GM18870 (cell line): ENCODE measurements around the gene NDUFC2.
"Not testable (repeated sequence)": the region's sequence is repeated elsewhere in the genome, so short reads cannot be mapped to it uniquely, and the experiment has no call there.

Experiments
- ATAC-seq: cut with Tn5 transposase; IDR thresholded peaks from one replicate; pipeline ENCODE4 v1.9.1; 2021; ENCODE audit warnings: moderate library complexity; ENCODE audit not compliant: unreplicated experiment

Gene NDUFC2

DNA sequence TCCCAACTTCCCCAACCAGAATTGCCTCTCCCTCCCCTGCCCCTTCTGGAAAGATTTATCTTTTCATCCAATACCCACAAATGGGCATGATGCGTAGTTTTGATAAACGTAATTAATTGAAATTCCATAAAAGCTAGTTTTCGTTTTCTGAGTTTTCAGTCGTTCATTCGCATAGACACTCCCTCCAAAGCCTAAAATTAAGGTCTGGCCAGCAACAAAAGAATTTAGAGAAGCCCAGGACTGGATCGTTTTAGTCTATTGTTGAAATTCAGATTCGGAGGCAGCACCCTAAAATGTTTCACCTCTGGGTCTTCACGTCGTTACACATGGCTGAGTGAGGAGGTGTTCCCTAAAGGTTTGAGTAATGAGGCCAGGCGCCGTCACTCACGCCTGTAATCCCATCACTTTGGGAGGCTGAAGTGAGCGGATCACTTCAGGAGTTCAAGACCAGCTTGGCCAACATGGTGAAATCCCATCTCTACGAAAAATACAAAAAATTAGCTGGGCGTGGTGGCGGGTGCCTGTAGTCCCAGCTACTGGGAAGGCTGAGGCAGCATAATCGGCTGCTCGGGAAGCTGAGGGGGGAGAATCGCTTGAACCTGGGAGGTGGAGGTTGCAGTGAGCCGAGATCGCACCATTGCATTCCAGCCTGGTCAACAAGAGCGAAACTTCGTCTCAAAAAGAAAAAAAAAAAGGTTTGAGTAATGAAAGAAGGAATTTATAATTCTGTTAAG lies 589 bp upstream of the NDUFC2 start:
- no peak for ATAC-seq

- no peak for ATAC-seq
Observed at GRCh38 chr11:78078218-78079167, 1.2 kb downstream of the NDUFC2 start.

- not testable (repeated sequence) for ATAC-seq
Observed at GRCh38 chr11:78077592-78077991, 2.1 kb downstream of the NDUFC2 start.

GRCh38 chr11:78076733-78077403 lies 2.8 kb downstream of the NDUFC2 start:
- ATAC-seq, result no peak

DNA sequence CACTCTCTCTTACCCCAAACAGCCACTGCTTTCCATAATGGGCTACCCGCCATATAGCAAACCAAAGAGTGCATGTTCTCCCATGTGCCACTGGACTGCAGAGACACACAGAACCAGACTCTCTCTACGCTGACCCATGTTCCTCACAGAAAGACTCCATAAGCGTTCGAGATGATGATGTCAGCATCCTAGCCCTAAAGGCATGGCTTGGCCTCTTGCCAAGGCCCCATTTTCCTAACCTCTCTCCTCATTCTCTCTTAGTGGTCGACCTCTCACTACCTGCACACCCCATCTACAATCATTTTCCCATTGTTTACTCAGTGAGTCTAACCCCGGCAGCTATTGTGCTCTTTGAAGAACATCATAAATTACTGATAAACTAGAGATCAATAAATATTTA lies 4.9 kb downstream of the NDUFC2 start:
- ATAC-seq, result no peak

DNA sequence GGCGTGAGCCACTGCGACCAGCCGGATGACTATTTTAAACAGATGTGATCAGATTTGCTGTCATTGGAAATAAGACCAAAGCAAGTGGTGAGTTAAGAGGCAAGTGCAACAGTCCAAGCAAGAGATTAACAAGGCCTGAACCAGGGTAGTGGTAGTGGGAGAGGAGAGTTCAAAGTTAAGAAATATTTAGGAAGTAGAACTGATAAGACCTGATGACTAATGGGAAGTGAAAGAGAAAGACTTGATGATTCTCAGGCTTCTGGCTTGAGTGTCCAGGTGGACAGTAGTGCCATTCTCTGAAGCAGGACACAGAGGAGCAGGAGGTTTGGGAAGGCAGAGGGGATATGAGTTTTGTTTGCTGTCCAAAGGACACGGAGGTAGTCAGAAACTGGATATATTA lies 7.2 kb downstream of the NDUFC2 start:
- no peak for ATAC-seq

DNA sequence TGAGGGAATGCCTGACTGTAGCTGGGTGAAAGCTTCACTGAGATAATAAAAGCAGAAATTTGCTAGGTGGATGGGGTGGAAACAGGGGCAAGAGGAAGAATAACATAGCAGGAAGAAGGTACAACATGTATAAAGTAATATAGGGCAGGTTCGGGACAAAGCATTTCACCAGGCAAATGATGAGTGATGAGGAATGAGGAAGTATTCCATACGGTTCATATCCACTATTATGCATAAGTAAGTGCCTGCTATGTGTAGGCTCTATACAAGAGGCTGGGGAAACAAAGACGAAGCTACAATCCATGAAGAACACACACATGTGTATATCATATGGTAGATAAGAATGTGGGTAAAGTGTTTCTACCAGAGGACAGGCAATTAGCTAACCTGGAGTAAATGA lies 7.9 kb downstream of the NDUFC2 start:
- no peak for ATAC-seq

DNA sequence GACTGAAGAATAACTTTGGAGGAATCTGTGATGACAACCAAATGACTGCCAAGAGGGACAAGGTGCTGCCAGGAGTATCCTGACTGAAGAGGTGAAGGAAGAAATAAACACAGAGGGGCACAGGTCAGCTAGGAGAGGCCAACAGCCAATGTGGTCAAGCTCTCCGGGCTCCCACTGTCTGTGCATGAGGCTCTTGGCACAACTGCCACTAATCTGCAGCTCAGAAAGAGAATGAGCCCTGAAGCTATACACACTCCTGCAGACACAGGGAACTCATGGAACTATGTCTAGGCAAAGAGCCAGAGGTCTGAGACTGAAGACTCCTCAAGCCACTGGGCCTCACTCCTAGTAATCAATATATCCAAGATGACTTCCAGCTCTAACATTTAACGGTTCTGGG lies 9.0 kb downstream of the NDUFC2 start:
- ATAC-seq, result no peak

DNA sequence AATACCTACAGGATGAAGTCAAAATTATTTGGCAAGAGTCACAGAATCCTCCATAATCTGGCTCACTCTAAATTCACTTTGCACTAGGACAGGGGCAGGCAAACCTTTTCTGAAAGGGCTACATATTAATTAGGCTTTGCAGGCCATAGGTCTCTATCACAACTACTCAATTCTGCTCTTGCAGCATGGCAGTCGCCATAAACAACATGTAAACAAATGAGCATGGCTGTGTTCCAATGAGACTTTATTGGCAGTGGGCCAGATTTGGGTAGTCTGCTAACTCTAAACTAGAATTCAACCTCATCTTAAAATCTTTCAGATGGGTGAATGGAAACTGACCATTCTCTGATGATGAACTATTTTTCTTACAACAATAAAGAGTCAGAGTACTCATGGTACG lies 10.2 kb downstream of the NDUFC2 start:
- ATAC-seq, result no peak

DNA sequence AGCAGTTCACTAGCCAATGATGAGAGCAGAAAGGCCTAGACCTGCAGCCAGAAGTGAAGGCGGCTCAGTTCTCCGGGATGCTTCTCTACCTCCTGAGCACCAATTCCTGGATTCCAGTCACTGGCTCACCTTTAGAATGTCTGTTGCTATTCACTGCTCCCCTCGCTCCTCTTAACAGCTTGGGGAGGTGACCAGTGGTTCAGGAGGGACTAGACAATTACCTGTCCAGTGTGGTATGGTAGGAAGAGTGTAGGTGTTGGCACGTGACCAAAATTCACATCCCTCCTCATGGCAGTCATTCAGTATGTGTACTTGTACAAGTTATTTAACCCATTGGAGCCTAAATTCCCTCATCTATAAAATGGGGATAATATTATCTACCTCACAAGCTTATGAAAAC lies 12.0 kb downstream of the NDUFC2 start:
- ATAC-seq, result no peak

- no peak for ATAC-seq
Observed at GRCh38 chr11:78066471-78066870, 13.2 kb downstream of the NDUFC2 start.

GRCh38 chr11:78065203-78065602 lies 14.5 kb downstream of the NDUFC2 start:
- ATAC-seq, result no peak

DNA sequence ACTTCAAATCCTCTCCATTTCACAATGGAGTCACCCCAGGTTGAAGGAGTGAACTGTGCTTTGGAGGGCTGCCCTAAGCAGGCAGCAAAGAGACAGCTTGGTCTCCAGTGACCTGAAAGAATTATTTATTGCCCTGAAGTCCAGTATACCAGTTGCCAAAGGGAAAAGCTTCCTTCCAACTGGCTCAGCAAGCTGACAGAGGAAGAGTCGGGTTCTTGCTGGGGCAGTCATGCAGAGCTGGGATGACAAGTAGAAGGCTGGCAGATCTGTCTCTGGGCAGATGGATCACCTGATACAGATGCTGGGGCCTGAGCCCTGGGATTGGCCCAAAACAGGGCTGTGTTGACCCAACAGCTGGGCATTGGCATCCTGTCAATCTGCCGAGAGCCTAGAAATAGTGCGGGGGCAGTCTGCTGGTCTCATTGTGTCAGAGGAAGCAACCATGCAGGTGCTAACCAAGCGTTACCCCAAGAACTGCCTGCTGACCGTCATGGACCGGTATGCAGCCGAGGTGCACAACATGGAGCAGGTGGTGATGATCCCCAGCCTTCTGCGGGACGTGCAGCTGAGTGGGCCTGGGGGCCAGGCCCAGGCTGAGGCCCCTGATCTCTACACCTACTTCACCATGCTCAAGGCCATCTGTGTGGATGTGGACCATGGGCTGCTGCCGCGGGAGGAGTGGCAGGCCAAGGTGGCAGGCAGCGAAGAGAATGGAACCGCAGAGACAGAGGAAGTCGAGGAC lies 16.1 kb downstream of the NDUFC2 start, which contains the start of gene THRSP:
THRSP (plus strand) TSS at position 422 of the 742 bp plus-strand sequence; CDS start at position 443, 21 bp downstream.
- ATAC-seq, result no peak

DNA sequence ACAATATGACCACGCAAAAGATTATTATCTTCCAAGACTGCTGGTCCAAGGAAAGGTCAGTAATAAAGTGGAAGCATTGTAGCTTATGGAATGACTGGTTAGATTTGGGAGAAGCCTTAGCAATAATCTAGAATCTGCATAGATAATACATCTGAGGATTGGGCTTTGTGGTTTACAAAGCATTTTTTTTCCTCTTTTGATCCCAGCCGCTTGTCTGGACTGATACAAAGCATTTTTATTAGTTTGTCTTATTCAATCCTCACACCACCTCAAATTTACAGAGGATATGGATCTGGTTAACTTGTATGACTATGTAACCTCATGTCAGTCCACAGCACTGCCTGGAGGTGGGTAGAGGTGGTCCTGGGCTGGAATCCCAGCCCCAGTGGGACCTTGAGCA lies 17.0 kb downstream of the NDUFC2 start:
- ATAC-seq, result no peak

DNA sequence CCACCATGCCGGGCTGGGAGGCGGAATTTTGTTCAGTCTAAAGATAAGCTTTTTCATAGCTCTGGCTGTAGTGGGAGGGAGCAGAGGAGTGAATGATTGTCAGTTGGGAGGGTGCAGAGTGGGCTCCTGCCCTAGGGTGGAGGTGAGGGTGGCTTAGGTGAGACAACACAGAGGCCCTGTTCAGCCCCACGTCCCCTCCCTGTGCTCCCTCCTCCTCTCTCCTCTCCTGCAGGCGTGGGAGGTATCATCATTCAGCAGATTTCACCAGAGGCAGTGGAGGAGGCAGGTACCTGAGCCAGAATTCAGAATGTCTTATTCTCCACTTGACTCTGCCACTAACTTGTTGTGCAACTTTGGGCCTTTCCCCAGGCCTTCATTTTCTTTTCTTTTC lies 17.7 kb downstream of the NDUFC2 start:
- no peak for ATAC-seq

- no peak for ATAC-seq
Observed at GRCh38 chr11:78061088-78061920, 18.4 kb downstream of the NDUFC2 start.

DNA sequence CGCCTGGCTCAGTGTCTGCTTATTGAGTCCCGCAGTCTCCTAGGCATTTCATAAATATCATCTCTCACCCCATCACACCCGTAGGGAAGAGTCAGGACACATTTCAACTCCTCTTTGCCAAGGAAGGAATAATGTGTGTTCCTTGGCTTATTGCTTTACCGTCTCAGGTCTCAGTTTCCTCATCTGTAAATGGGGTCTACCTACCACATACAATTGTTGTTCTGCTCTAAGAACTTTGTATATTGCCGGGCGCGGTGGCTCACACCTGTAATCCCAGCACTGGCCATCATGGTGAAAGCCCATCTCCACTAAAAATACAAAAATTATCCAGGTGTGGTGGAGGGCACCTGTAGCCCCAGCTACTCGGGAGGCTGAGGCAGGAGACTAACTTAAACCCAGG lies 19.1 kb downstream of the NDUFC2 start:
- ATAC-seq, result no peak

DNA sequence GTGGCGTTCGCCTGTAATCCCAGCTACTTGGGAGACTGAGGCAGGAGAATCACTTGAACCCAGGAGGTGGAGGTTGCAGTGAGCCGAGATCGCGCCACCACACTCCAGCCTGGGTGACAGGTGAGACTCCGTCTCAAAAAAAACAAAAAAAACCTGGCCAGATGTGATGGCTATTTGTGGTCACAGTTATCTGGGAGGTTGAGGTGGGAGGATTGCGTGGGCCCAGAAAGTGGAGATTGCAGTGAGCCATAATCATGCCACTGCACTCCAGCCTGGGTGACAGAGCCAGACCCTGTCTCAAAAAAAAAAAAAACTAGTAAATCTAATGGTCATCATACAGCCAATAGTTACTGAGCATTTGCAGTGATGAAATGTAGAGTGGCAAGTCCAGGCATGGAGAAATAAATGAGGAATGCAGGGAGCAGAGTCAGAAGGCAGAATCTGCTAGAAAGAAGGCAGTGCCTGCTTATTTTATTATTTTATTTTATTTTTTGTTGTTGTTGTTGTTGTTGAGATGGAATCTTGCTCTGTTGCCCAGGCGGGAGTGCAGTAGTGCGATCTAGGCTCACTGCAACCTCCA lies 19.8 kb downstream of the NDUFC2 start:
- ATAC-seq, result not testable (repeated sequence)

- no peak for ATAC-seq
Observed at GRCh38 chr11:78057462-78058055, 22.1 kb downstream of the NDUFC2 start.
